Right lobe of liver (tissue), 6 donors: ENCODE measurements around the gene SLCO3A1. TPM values are rescaled to one million over a fixed set of nuclear protein-coding genes. Genes with fewer than 3 reads are reported as not detected.

Experiments used
- ATAC-seq, 4 donors: fragments of 200-7000 bp; cut with Tn5 transposase; one replicate each; pipeline ENCODE4 v1.9.1; 2020; ENCODE audit warnings: mild to moderate bottlenecking in 4 of 4, moderate library complexity in 4 of 4
- DNase-seq, 3 donors: peaks; one replicate each; pipeline ENCODE4 v3.0.0-alpha.2; 2020
- H3K27ac ChIP-seq, 3 donors: fragments of 200-600 bp; one replicate each; pipeline ENCODE4 v1.8.0; 2022
- H3K27me3 ChIP-seq, 2 donors: fragments of 200-600 bp; one replicate each; pipeline ENCODE4 v1.8.0; 2022
- H3K36me3 ChIP-seq, 4 donors: fragments of 200-600 bp; sonication (generic) in 1 of 4; one replicate each; pipeline versions ENCODE4 v1.5.1 to v1.8.0; 2017 to 2022; ENCODE audit warnings: control low read depth in 1 of 4
- H3K4me1 ChIP-seq, 4 donors: fragments of 200-600 bp; sonication (generic) in 1 of 4; one replicate each; pipeline versions ENCODE4 v1.5.1 to v1.8.0; 2017 to 2022; ENCODE audit warnings: control low read depth in 1 of 4
- H3K4me3 ChIP-seq, 3 donors: fragments of 200-600 bp; one replicate each; pipeline ENCODE4 v1.8.0; 2022
- H3K9me3 ChIP-seq, 4 donors: fragments of 200-600 bp; sonication (generic) in 1 of 4; one replicate each; pipeline versions ENCODE4 v1.5.1 to v1.8.0; 2017 to 2022; ENCODE audit warnings: control low read depth in 1 of 4
- CTCF ChIP-seq, 4 donors: fragments of 200-600 bp in 3 of 4; fragments of 450-650 bp in 1 of 4; IDR thresholded peaks; one replicate each; pipeline versions ENCODE4 v1.5.1 to v1.8.0; 2016 to 2022; ENCODE audit warnings: antibody characterized with exemption in 4 of 4, mild to moderate bottlenecking in 2 of 4
- POLR2A ChIP-seq: fragments of 450-650 bp; IDR thresholded peaks from one replicate; pipeline ENCODE4 v1.6.1; 2017; ENCODE audit warnings: antibody characterized with exemption, mild to moderate bottlenecking
- WGBS: methylation state at CpG from one replicate; pipeline ENCODE4 v1.1.6; 2018; ENCODE audit warnings: low coverage, low lambda C conversion rate; ENCODE audit not compliant: insufficient coverage; ENCODE audit errors: missing lambda C conversion rate; 5-methylcytosine and 5-hydroxymethylcytosine counted together
- intact Hi-C, 2 donors: fragments of 100-400 bp; cut with DNase I; formaldehyde crosslinking; loops; one replicate each; pipeline versions ENCODE4 v1.11.2 to v1.14.1; 2022
- total RNA-seq, 6 experiments: library from RNA; depleted of rRNA in 2 of 6; stranded (reverse); fragments of >200 nt in 2 of 6; fragmentation: NEBNext Ultra II Directional in 3 of 6; extraction: Animal tissue kit (Norgen Biotek cat#: 25700) in 3 of 6; gene quantifications; one replicate each; pipeline versions ENCODE4 v1.1.0 to v1.2.4, GENCODE V29; 2016 to 2023
- donor health status: DM: no; HTN: yes; CAD: no.
- donor health status: DM: no; HTN: no; CAD: no.
- donor health status: DM: no; HTN: no; CAD: no.
- donor health status: DM: no; HTN: yes; CAD: no.
- donor health status: DM: no; HTN: yes; CAD: no.

SLCO3A1 gene
- total RNA-seq, 6 experiments from 2014 or later = 2.4 to 7.7 (median 3.7) TPM

- Histone ChIP-seq H3K4me1 (no peaks in the 10 kb centered on the region), H3K27ac (no peak overlapping the region), H3K27me3 (no peaks in the 10 kb centered on the region), H3K4me3 (no peak overlapping the region), H3K36me3 (no peaks in the 10 kb centered on the region), H3K9me3 (no peaks in the 10 kb centered on the region)
- 54% methylated on average over 11 of the region's 14 CpGs for WGBS
- TF ChIP-seq POLR2A (no peak), CTCF (IDR thresholded peaks at IDR 0.05) (no peak)
- intact Hi-C loops = no loop called here
- ATAC-seq (peak in 3 of 4 donors; percentile 14 to 51 (median 36)), DNase-seq (no peak)
These were observed 158.3 kb downstream of the SLCO3A1 start for GRCh38 chr15:92011611-92012367.

- no peak overlapping the region for H3K4me3 ChIP-seq
- H3K9me3 ChIP-seq = no peaks in the 10 kb centered on the region
- intact Hi-C loops = no loop called here
- WGBS = 67% methylated on average over 1 of the region's 1 CpG
- H3K27me3 ChIP-seq = no peaks in the 10 kb centered on the region
- no peak overlapping the region for H3K27ac ChIP-seq
- no peaks in the 10 kb centered on the region for H3K36me3 ChIP-seq
- TF ChIP-seq CTCF (IDR thresholded peaks at IDR 0.05) (no peak), POLR2A (no peak)
- DNase-seq (no peak), ATAC-seq (peak in 1 of 4 donors; percentile 41)
- no peaks in the 10 kb centered on the region for H3K4me1 ChIP-seq
These were observed 158.8 kb downstream of the SLCO3A1 start for GRCh38 chr15:92012368-92012629.

- no peaks in the 10 kb centered on the region for H3K9me3 ChIP-seq
- TF ChIP-seq POLR2A = no peak
- TF ChIP-seq CTCF (IDR thresholded peaks at IDR 0.05) = no peak
- ATAC-seq = no peak
- no peaks in the 10 kb centered on the region for H3K4me1 ChIP-seq
- no peak overlapping the region for H3K4me3 ChIP-seq
- no peaks in the 10 kb centered on the region for H3K36me3 ChIP-seq
- no peaks in the 10 kb centered on the region for H3K27me3 ChIP-seq
- DNase-seq = no peak
- intact Hi-C loops = no loop called here
- 87% methylated on average over 6 of the region's 6 CpGs for WGBS
- no peak overlapping the region for H3K27ac ChIP-seq
These were observed 159.4 kb downstream of the SLCO3A1 start for GRCh38 chr15:92012881-92013280.

GRCh38 chr15:92014281-92015030 is 160.9 kb downstream of the SLCO3A1 start:
- 61% methylated on average over 6 of the region's 6 CpGs for WGBS
- no peaks in the 10 kb centered on the region for H3K4me1 ChIP-seq
- no peaks in the 10 kb centered on the region for H3K36me3 ChIP-seq
- no peaks in the 10 kb centered on the region for H3K9me3 ChIP-seq
- ATAC-seq (no peak), DNase-seq (no peak)
- no peak overlapping the region for H3K27ac ChIP-seq
- intact Hi-C loops = no loop called here
- TF ChIP-seq CTCF (IDR thresholded peaks at IDR 0.05) (no peak), POLR2A (no peak)
- H3K4me3 ChIP-seq = no peak overlapping the region
- H3K27me3 ChIP-seq = no peaks in the 10 kb centered on the region
